Lung (tissue), 12 donors: ENCODE data around the gene CILP2. TPM values are rescaled to one million over a fixed set of nuclear protein-coding genes. Genes with fewer than 3 reads are reported as not detected.

Source experiments
- ATAC-seq: fragments of 200-7000 bp; cut with Tn5 transposase; one replicate; pipeline ENCODE4 v1.9.1; 2020; ENCODE audit warnings: moderate number of reproducible peaks; ENCODE audit not compliant: insufficient read depth, low FRiP score
- DNase-seq, 3 donors: peaks; one replicate each; pipeline ENCODE4 v3.0.0-alpha.2; 2013 to 2017
- H3K27ac ChIP-seq, 2 donors: one replicate each; pipeline ENCODE4 v1.5.1; 2013; ENCODE audit warnings: mild to moderate bottlenecking in 2 of 2, moderate library complexity in 2 of 2, control low read depth in 1 of 2, inconsistent platforms in 1 of 2, low read depth in 1 of 2, low read length in 1 of 2
- H3K27me3 ChIP-seq, 3 donors: one replicate each; pipeline ENCODE4 v1.5.1; 2013; ENCODE audit warnings: low read length in 2 of 3; ENCODE audit not compliant: control insufficient read depth in 3 of 3, insufficient read depth in 3 of 3
- H3K36me3 ChIP-seq, 4 donors: one replicate each; pipeline ENCODE4 v1.5.1; 2013; ENCODE audit warnings: low read length in 4 of 4, mild to moderate bottlenecking in 1 of 4, moderate library complexity in 1 of 4; ENCODE audit not compliant: control insufficient read depth in 4 of 4, insufficient read depth in 4 of 4
- H3K4me1 ChIP-seq, 5 donors: one replicate each; pipeline ENCODE4 v1.5.1; 2013; ENCODE audit warnings: low read length in 5 of 5, mild to moderate bottlenecking in 2 of 5, moderate library complexity in 1 of 5; ENCODE audit not compliant: control insufficient read depth in 5 of 5, insufficient read depth in 5 of 5
- H3K4me3 ChIP-seq: one replicate; pipeline ENCODE4 v1.5.1; 2013; ENCODE audit warnings: mild to moderate bottlenecking, control low read depth, moderate library complexity
- H3K9ac ChIP-seq, 2 donors: one replicate each; pipeline ENCODE4 v1.5.1; 2013; ENCODE audit warnings: low read length in 2 of 2, control low read depth in 1 of 2; ENCODE audit not compliant: insufficient read depth in 1 of 2
- H3K9me3 ChIP-seq, 4 donors: one replicate each; pipeline ENCODE4 v1.5.1; 2013; ENCODE audit warnings: low read length in 3 of 4, mild to moderate bottlenecking in 1 of 4, moderate library complexity in 1 of 4; ENCODE audit not compliant: control insufficient read depth in 4 of 4, insufficient read depth in 3 of 4
- WGBS, 2 donors: extraction: QIAGEN DNeasy Blood & Tissue Kit; methylation state at CpG; one replicate each; pipeline ENCODE4 v1.1.7; 2013; 5-methylcytosine and 5-hydroxymethylcytosine counted together
- polyA plus RNA-seq, 2 donors: library from polyadenylated mRNA; stranded (reverse); fragments of 200-250 nt; gene quantifications; one replicate each; pipeline ENCODE4 v1.2.1, GENCODE V29; 2013
- total RNA-seq, 2 donors: library from RNA; depleted of rRNA in 1 of 2; stranded (reverse); fragments of >200 nt in 1 of 2; gene quantifications; one replicate each; pipeline ENCODE4 v1.2.1, GENCODE V29; 2014 to 2021
- TF ChIP-seq, protein P1 (sequence below): IDR thresholded peaks from 2 replicates; pipeline ENCODE4 v1.5.1; 2012; ENCODE audit warnings: mild to moderate bottlenecking; ENCODE audit errors: control extremely low read depth, extremely low read depth
- donor health status: control.
- donor health status: control.
- donor health status: Bipolar disorder and iron deficiency.
- donor health status: healthy.
- donor health status: DM: yes; HTN: yes; CAD: no.

CILP2 gene
- total and polyA plus RNA-seq, 4 donors = 0.06 to 0.68 (median 0.38) TPM

DNA sequence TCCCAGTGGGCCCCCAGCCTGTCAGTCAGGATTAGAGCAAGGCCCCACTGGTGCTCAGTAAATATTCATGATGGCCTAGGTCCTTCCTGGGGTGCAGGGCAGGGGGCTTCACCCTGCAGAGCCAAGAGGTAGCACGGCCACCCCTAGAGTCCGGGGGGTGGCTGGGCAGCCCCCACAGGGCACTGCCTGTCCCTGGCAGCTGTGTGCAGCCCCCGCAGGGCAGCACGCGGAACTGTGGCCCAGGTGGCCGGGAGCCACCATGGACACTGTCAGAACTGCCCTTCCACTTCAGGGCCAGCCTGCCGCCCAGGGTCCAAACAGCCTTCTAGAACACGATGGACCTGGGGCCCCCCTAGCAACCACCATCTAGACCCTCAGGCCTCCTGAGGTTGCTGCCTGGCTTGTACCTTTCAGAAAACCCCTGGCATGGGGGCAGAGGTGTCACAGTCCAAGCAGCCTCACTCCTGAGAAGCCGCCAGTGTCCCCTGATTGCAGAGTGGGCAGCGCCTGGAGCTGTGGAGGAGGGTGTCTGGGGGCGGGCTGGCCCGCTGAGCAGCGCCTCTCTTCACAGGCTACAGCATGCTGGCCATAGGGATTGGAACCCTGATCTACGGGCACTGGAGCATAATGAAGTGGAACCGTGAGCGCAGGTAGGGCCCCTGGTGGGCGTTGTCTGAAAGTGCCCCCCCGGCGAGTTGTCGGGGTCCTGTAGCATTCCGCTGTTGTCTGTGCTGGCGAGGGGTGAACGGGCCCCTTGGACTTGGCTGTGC lies 12.3 kb upstream of the CILP2 start:
- H3K36me3 ChIP-seq = peaks cover 0 to 32% (median 5%) of the 10 kb centered on the region in 4 donors
- DNase-seq (no peak), ATAC-seq (no peak)
- no peak overlapping the region for H3K27ac ChIP-seq
- WGBS, 2 donors = 91 to 92% methylated on average over 23 of the region's 23 CpGs
- H3K4me3 ChIP-seq = no peak overlapping the region
- H3K9me3 ChIP-seq = no peaks in the 10 kb centered on the region
- H3K27me3 ChIP-seq = no peaks in the 10 kb centered on the region
- TF ChIP-seq, protein P1, sequence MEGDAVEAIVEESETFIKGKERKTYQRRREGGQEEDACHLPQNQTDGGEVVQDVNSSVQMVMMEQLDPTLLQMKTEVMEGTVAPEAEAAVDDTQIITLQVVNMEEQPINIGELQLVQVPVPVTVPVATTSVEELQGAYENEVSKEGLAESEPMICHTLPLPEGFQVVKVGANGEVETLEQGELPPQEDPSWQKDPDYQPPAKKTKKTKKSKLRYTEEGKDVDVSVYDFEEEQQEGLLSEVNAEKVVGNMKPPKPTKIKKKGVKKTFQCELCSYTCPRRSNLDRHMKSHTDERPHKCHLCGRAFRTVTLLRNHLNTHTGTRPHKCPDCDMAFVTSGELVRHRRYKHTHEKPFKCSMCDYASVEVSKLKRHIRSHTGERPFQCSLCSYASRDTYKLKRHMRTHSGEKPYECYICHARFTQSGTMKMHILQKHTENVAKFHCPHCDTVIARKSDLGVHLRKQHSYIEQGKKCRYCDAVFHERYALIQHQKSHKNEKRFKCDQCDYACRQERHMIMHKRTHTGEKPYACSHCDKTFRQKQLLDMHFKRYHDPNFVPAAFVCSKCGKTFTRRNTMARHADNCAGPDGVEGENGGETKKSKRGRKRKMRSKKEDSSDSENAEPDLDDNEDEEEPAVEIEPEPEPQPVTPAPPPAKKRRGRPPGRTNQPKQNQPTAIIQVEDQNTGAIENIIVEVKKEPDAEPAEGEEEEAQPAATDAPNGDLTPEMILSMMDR = no peak
- H3K4me1 ChIP-seq = no peaks in the 10 kb centered on the region
- H3K9ac ChIP-seq = no peak overlapping the region

GRCh38 chr19:19526581-19527370 lies 11.3 kb upstream of the CILP2 start:
- Histone ChIP-seq H3K4me3 (no peak overlapping the region), H3K9me3 (no peaks in the 10 kb centered on the region), H3K9ac (no peak overlapping the region), H3K27ac (no peak overlapping the region), H3K36me3 (peaks cover 0 to 32% (median 5%) of the 10 kb centered on the region in 4 donors), H3K27me3 (no peaks in the 10 kb centered on the region), H3K4me1 (no peaks in the 10 kb centered on the region)
- DNase-seq (no peak), ATAC-seq (no peak)
- 80 to 88% methylated on average over 28 of the region's 28 CpGs for WGBS, 2 donors
- TF ChIP-seq, protein P1 = no peak

GRCh38 chr19:19527371-19527656 lies 10.8 kb upstream of the CILP2 start:
- Histone ChIP-seq H3K9me3 (no peaks in the 10 kb centered on the region), H3K36me3 (peaks cover 0 to 32% (median 5%) of the 10 kb centered on the region in 4 donors), H3K9ac (no peak overlapping the region), H3K27ac (no peak overlapping the region), H3K4me1 (peaks cover 0 to under 1% (median 0%) of the 10 kb centered on the region in 5 donors), H3K4me3 (no peak overlapping the region), H3K27me3 (no peaks in the 10 kb centered on the region)
- 96 to 98% methylated on average over 9 of the region's 9 CpGs for WGBS, 2 donors
- DNase-seq (no peak), ATAC-seq (no peak)
- TF ChIP-seq, protein P1 = no peak
